ENCODE results near the gene LCORL.
A peak's percentile ranks its signal among the peaks of the same experiment; 100 is the strongest.

The LCORL gene

DNA sequence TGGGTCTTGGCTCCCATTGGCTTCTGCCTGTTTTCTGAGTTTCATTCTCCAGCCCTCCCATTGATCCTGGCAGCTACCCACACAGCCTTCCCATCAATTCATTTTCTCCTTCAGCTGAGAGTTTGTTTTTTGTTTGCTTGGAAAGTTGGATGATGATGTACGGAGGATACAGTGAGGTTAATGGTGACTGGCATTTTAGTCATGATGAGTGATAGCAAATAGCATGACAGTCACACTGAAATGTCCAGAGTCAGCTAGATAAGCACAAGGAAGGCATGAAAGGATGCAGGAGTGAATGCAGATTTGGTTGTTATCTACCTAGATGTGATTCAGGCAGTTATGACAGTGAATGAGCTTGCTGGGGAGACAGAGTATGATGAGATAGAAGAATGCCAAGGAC, 30.6 kb upstream of the LCORL start:
- H3K4me3 ChIP-seq (ENCODE audit: low read depth, low read length), result no peak overlapping the region
- DNase-seq (ENCODE audit: low read depth), result no peak
- TF ChIP-seq, protein P1, sequence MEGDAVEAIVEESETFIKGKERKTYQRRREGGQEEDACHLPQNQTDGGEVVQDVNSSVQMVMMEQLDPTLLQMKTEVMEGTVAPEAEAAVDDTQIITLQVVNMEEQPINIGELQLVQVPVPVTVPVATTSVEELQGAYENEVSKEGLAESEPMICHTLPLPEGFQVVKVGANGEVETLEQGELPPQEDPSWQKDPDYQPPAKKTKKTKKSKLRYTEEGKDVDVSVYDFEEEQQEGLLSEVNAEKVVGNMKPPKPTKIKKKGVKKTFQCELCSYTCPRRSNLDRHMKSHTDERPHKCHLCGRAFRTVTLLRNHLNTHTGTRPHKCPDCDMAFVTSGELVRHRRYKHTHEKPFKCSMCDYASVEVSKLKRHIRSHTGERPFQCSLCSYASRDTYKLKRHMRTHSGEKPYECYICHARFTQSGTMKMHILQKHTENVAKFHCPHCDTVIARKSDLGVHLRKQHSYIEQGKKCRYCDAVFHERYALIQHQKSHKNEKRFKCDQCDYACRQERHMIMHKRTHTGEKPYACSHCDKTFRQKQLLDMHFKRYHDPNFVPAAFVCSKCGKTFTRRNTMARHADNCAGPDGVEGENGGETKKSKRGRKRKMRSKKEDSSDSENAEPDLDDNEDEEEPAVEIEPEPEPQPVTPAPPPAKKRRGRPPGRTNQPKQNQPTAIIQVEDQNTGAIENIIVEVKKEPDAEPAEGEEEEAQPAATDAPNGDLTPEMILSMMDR (conservative IDR thresholded peaks at IDR 0.05; ENCODE audit: low read depth, low read length), result no peak

DNA sequence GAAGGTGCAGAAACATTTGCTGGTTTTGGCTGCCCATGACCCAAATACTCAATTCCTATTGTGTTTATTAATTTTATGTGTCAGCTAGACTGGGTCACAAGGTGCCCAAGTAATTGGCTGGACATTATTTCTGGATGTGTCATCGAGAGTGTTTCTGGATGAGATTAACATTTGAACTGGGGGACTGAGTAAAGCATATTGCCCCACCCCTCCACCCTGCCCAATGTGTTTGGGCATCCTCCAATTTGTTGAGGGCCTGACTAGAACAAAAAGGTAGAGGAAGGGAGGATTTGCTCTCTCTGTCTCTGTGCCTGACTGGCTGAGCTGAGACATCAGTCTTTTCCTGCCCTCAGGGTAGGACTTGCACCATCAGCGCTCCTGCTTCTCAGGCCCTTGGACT, 29.7 kb upstream of the LCORL start:
- TF ChIP-seq, protein P1 (conservative IDR thresholded peaks at IDR 0.05; ENCODE audit: low read depth, low read length), result no peak
- no peak overlapping the region for H3K4me3 ChIP-seq (ENCODE audit: low read depth, low read length)
- DNase-seq (ENCODE audit: low read depth), result no peak

DNA sequence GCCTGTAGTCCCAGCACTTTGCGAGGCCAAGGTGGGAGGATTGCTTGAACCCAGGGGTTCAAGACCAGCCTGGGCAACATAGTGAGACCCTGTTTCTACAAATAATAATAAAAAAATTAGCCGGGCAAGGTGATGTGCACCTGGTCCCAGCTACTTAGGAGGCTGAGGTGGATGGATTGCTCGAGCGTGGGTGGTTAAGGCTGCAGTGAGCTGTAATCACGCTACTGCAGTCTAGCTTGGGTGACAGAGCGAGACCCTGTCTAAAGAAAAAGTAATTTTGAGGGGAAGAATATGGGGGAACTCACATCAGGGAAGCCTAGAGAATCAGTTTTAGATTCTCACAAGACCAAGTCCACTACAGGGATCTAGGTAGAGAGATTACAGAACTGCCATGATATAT, 28.9 kb upstream of the LCORL start:
- DNase-seq (ENCODE audit: low read depth), result no peak
- H3K4me3 ChIP-seq (ENCODE audit: low read depth, low read length), result no peak overlapping the region
- TF ChIP-seq, protein P1 (conservative IDR thresholded peaks at IDR 0.05; ENCODE audit: low read depth, low read length), result no peak

DNA sequence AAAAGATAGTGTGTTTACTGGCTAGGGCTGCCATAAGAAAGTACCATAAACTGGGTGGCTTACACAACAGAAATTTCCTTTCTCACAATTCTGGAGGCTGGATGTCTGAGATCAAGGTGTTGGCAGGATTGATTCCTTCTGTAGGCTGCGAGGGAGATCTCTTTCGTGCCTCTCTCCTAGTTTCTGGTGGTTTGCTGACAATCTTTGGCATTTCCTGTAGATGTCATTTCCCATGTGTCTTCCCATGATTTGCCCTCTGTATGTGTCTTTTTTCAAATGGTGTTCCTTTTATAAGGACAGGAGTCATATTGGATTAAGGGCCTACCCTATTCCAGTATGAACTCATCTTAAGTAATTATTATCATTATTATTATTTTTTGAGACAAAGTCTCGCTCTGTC, 27.9 kb upstream of the LCORL start:
- TF ChIP-seq, protein P1 (conservative IDR thresholded peaks at IDR 0.05; ENCODE audit: low read depth, low read length), result no peak
- DNase-seq (ENCODE audit: low read depth), result no peak
- H3K4me3 ChIP-seq (ENCODE audit: low read depth, low read length), result no peak overlapping the region

DNA sequence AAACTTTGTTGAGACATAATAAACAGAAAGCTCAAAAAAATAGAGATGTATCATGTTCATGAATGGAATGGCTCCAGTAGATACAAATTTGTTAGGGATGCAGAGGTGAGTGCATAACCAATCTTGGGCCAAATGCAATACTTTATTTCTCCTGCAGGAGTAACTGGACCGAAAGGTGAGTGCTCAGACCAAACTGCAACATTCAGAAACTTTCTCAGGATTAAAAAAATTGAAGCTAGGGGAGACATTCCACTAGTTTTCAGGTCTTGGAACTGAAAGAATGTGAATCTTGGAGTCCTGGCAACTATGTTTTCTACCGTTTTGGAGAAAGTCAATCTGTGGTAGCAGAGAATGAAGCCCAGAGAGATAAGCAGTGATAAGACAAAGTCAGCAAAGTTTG, 21.2 kb upstream of the LCORL start:
- TF ChIP-seq, protein P1 (conservative IDR thresholded peaks at IDR 0.05; ENCODE audit: low read depth, low read length), result peak; percentile 40
- no peak for DNase-seq (ENCODE audit: low read depth)
- H3K4me3 ChIP-seq (ENCODE audit: low read depth, low read length), result no peak overlapping the region

DNA sequence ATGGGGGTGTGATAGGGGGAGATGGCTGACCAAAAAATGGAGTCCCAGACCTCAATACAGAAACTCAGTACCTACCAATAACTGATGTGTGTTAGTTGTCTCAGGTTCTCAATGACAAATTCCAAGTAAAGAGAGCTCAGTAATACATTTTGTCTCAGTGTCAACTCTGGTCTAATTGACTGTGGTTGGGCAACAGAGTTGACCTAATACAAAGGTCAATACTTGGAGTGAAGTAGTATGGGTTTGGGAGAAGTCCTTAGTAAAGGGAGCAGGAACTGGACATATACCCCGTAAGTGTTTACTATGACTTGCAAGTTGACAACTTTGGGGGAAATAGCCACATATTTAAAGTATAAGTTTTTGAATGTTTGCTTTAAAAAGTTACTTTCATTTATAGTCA, 20.5 kb upstream of the LCORL start:
- TF ChIP-seq, protein P1 (conservative IDR thresholded peaks at IDR 0.05; ENCODE audit: low read depth, low read length), result no peak
- DNase-seq (ENCODE audit: low read depth), result no peak
- no peak overlapping the region for H3K4me3 ChIP-seq (ENCODE audit: low read depth, low read length)

DNA sequence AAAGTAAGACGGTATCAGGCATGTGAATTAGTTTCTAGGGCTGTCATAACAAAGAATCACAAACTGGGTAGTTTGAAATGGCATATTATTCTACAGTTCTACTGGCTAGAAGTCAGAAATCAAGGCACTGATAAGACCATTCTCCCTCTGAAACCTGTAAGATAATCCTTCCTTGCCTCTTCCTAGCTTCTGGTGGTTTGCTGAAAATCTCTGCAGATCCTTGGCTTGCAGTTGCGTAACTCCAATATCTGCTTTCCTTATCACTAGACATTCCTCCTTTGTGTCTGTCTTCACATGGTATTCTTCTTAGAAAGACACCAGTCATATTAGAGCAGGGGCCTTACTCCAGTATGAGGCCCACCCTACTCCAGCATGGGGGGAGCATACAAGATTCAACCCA, 19.6 kb upstream of the LCORL start:
- H3K4me3 ChIP-seq (ENCODE audit: low read depth, low read length), result no peak overlapping the region
- TF ChIP-seq, protein P1 (conservative IDR thresholded peaks at IDR 0.05; ENCODE audit: low read depth, low read length), result no peak
- DNase-seq (ENCODE audit: low read depth), result no peak
